GM18867 (cell line): ENCODE results near the gene ITGAV.

Experiments
- ATAC-seq: cut with Tn5 transposase; IDR thresholded peaks from one replicate; pipeline ENCODE4 v1.9.1; 2021; ENCODE audit warnings: mild to moderate bottlenecking, moderate library complexity; ENCODE audit not compliant: unreplicated experiment

The ITGAV gene

DNA sequence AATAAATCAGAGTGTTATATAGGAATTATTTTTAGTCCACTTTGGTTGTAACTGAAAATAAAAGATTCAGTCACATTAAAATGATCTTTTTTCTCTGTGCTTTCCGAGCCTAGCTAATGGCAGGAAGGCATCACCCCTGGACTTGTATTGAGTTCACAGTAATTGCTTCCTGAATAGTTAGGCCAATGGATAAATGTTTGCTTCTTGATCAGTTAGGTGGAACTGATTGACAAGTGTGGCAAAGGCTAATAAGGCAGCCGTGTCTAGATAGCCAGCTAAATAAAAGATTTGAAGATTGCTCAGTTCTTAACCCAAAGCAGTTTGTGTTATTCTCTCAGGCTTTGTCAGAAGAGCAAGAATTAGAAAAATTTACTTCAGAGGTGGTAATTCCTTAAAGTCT is 124.8 kb downstream of the ITGAV start:
- ATAC-seq, result no peak

DNA sequence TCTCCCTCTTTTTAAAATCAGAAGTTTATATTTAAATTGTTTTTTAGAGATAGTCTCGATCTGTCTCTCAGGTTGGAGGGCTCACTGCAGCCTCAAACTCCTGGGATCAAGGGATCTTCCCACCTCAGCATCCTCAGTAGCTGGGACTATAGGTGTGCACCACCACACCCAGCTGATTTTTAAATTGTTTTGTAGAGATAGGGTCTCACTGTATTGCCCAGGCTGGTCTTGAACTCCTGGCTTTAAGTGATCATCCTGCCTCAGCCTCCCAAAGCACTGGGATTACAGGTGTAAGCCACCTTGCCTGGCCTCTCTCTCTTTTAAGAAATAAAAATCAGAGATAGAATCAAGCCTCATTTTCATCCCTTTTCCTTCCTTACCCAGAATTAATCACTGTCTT is 126.1 kb downstream of the ITGAV start:
- no peak for ATAC-seq

DNA sequence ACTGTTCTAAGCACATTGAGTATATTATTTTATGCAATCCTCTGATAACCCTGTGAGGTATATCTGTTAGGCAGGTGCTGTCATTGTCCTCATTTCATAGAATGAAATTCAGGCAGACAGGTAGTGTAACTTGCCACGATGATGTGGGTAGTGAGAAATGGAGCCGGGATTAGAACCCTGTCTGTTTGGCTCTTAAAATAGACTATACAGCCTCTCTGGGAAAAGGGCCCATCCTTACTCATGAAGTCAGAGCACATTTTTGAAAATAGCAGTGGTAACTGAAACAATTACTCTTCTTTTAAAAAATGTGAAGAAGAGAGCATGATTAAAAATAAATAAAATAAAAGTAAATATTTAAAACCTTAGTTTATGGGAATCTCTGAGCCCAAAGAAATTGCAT is 127.0 kb downstream of the ITGAV start:
- ATAC-seq, result no peak

DNA sequence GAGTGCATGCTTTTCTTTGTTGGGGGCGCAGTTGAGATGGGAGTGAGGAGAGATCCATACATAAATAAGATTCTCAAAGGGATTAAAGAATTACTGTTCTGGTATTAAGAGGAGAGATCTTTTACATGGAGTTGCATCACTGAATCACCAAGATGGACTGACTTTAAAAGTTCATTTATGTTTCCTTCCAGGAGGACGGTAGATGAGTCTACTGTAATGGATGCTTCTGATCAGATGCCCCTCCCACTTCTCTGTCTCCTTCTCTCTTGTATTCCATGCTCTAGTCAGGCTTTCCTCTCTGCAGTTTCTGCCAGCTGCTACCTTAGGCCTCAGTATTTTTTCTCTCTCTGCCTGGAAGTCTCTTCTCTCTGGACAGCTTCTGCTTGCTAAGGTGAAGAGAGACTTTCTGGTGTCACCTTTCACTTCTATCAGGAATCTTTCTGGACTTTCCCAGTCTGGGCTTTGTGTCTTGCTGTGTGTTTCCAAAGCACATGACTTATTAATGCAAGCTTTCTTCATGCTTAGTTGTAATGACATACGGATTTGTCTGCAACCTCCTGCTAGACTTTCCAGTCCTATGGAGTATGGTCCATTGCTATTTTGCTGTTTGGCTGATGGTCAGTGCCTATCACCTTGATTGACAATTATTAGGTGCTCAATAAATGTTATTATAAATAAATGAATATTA is 127.6 kb downstream of the ITGAV start:
- no peak for ATAC-seq

DNA sequence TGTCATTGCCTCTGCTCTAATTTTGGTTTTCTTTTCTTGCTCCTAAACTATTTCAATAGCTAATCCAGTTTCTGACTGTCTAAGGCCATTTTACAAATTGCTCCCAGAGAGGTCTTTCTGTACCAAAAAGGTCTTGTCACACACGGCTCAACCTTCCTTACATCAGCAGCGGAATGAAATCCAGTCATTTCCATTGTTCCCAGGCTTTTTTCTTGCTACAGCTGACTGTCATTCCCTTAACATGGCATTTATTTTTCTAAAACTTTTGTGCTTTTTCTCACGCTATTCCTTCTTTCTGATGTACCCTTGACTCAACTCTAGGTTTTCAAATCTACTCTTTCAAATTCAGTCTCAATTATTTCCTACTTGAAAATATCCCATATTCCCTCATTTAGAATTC is 128.3 kb downstream of the ITGAV start:
- ATAC-seq, result no peak

DNA sequence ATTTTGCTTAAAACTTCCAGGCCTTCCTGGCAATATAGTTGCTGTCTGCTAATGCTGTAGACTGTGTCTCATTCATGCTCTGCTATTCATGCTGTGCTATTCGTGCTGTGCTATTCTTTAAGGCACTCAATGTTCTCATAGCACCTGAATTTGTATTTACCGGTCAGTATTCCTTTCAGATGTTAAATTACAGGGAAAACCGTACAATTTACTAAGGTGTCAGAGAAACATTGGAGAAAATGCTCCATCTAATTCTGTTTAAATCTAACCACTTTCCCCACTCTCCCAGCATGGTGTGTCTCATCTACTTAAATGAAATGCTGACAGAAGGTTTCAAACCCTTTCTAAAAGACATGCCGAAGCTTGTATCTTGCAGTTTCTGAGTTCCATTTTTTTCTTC is 129.0 kb downstream of the ITGAV start:
- ATAC-seq, result no peak

DNA sequence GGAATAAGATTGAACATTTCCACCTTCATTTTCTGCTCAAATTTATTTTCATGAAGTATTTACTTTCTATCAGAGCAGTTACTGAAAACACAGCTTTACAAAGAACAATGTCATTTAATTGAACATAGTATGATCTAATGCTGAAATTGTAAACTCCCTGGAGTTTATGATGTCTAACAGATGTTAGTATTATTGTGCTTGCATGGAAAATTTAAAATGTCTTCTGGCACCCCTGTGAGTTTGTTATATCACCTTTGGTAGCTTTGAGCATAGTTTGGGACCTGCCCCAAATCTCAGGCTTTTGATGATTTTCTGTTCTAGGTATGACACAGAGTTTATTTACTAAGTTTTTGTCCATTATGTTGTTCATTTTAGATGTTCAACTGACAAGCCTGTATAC is 132.1 kb downstream of the ITGAV start:
- no peak for ATAC-seq

DNA sequence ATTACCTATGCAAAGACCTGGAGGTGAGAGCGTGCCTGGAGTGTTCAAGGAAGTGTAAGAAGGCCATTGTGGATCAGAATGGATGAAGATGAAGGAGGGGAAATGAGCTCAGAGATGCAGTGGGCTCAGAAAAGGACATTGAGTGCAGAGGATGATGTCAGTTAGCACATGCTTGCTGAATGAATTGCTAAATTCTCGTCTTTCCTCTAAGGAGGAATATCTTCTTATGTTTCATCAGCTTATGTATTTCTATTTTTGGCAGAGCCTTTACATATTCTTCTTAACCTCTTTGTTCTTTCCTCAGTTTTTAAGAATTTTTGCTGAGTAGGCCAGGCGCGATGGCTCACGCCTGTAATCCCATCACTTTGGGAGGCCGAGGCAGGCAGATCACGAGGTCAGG is 134.9 kb downstream of the ITGAV start:
- no peak for ATAC-seq

DNA sequence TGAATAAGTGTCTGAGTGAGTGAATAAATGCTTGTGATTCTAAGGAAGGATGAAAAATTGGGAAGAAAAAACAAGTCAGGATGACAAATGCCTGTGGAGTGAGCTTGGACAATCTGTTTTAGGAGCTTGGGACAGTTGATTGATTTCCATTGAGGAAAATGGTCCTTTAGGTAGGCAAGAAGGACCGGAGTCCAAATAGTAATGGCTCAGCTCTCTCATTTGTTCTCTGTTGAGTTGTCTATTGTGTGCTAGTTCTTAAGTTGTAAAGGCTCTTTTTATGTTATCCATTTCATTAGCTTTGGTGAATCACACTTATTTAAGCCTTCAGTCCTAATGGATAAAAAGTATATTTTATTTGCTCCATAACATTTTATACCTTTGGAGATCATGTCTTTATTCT is 135.9 kb downstream of the ITGAV start:
- no peak for ATAC-seq

DNA sequence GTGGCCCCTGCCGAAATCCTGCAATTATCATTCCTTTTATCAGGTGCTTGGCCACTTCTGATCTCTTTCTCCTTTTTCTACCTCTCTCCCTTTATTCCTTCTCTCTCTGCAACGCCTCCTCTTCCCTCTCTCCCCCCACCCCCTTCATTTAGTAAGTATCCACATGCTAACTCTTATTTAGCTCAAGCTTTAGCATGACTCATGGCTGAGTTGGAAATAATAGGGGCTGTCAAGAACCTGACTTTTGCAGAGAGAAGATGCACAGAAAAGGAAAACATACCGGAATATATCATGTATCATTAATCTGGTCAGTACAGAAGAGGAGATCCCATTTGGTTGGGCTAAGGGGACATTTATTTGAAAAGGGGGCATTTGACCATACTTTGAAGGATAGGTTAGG is 137.1 kb downstream of the ITGAV start:
- no peak for ATAC-seq

DNA sequence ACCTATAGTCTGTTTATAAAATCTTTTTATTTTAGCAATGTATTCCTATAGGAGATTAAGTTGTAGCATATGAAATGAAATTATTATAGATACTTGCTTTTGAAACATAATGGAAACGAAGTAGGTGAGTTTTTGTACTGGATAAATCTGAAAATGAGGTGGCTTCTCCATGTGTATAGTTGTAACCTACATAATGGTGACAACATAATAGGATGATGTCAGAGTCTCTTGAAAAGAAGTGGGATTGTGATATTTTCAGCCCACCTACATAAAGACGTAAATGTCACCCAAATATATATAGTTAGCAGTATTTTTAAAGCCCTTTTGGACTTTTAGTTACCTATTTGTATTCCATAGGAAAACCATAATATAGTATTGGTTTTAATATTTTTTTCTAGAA is 138.8 kb downstream of the ITGAV start:
- ATAC-seq, result no peak
